Hair follicular keratinocyte (primary cell): ENCODE data around the gene ACSM6. TPM values are rescaled to one million over a fixed set of nuclear protein-coding genes. Genes with fewer than 3 reads are reported as not detected.

Source experiments
- total RNA-seq: library from RNA; depleted of rRNA; stranded (reverse); fragments of >200 nt; gene quantifications from 2 replicates; pipeline ENCODE4 v1.2.3, GENCODE V29; 2015

Gene ACSM6, protein sequence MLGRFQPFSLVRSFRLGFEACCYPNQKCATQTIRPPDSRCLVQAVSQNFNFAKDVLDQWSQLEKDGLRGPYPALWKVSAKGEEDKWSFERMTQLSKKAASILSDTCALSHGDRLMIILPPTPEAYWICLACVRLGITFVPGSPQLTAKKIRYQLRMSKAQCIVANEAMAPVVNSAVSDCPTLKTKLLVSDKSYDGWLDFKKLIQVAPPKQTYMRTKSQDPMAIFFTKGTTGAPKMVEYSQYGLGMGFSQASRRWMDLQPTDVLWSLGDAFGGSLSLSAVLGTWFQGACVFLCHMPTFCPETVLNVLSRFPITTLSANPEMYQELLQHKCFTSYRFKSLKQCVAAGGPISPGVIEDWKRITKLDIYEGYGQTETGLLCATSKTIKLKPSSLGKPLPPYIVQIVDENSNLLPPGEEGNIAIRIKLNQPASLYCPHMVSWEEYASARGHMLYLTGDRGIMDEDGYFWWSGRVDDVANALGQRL
- not detected in 2 replicates for total RNA-seq

DNA sequence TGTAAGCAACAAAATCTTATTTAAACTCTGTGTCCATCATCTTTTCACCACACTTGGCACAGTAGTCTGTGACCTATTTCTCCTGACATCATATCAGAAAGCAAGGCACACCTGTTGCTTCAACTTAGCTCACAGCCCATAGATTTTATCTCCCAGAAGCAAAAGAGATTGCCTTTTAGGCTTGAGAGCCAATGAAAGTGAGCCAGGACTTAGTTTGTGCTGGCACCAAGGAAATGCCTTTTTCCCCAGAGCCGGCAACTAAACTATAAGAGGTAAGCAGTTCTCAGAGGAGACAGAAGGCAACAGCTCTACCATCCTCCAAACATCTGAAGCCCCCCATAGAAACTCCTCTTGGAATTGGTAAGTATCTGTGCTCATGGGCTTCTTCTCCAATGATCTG is at the start of gene ACSM6:
Gene ACSM6, plus strand, starts transcription at position 295 of the 400 bp plus-strand sequence. CDS start 248 bp downstream, outside the sequence.

Other genes starting within 250 kb of the ACSM6 start
- gene CYP2C8, start 124.7 kb upstream of the ACSM6 start, total RNA-seq = not detected in 2 replicates
- gene PDLIM1, start 96.8 kb downstream of the ACSM6 start, total RNA-seq = 132 and 133 TPM in 2 replicates